ENCODE results near the gene MTCL1. TPM values are rescaled to one million over a fixed set of nuclear protein-coding genes. Genes with fewer than 3 reads are reported as not detected.

MTCL1 gene
- total and polyA plus RNA-seq, 12 donors, result 0.43 to 12.5 (median 2.1) TPM

DNA sequence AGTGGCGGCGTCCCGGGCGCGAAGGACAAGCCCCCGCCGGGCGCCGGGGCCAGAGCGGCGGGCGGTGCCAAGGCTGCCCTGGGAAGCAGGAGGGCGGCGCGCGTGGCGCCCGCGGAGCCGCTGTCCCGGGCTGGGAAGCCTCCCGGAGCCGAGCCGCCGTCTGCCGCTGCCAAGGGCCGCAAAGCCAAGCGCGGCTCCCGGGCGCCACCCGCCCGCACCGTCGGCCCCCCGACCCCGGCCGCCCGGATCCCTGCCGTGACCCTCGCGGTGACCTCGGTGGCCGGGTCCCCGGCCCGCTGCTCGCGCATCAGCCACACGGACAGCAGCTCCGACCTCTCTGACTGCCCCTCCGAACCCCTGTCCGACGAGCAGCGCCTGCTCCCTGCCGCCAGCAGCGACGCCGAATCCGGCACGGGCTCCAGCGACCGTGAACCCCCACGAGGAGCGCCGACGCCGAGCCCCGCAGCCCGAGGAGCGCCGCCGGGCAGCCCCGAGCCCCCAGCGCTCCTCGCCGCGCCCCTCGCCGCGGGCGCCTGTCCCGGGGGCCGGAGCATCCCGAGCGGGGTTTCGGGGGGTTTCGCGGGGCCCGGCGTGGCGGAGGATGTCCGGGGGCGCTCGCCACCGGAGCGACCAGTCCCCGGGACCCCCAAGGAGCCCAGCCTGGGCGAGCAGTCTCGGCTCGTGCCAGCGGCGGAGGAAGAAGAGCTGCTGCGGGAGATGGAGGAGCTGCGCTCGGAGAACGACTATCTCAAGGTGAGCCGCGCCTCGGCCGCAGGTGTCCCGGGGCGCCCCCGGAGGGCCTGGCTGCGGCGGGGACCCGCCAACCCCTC is 820 bp downstream of the MTCL1 start:
- no peaks in the 10 kb centered on the region for H3K9me3 ChIP-seq (replicated peaks in 1 of 3)
- intact Hi-C loops (cut with DNase I), result loop anchor here in 1 of 2 donors (10.0 kb wide), 1 partner anchor 349 kb away; no protein-coding TSS in a partner anchor
- H3K4me3 ChIP-seq, result peak overlapping the region in 2 of 4 donors; percentile 16 to 83
- peak overlapping the region in 2 of 5 donors; percentile 57 to 77 for H3K27ac ChIP-seq
- no peak for TF ChIP-seq CTCF (IDR thresholded peaks at IDR 0.05)
- TF ChIP-seq POLR2A (IDR thresholded peaks at IDR 0.05), result no peak
- H3K36me3 ChIP-seq (replicated peaks in 1 of 2), result no peaks in the 10 kb centered on the region
- peak in 2 of 7 donors; percentile 16 to 25 for DNase-seq
- peaks cover 7% of the 10 kb centered on the region for H3K27me3 ChIP-seq
- H3K4me1 ChIP-seq (replicated peaks in 1 of 2), result peaks cover 9 to 18% of the 10 kb centered on the region in 2 donors
- 0 to 1% (median 0%) methylated on average over 2 to 116 of the region's 116 CpGs for WGBS, 4 donors

DNA sequence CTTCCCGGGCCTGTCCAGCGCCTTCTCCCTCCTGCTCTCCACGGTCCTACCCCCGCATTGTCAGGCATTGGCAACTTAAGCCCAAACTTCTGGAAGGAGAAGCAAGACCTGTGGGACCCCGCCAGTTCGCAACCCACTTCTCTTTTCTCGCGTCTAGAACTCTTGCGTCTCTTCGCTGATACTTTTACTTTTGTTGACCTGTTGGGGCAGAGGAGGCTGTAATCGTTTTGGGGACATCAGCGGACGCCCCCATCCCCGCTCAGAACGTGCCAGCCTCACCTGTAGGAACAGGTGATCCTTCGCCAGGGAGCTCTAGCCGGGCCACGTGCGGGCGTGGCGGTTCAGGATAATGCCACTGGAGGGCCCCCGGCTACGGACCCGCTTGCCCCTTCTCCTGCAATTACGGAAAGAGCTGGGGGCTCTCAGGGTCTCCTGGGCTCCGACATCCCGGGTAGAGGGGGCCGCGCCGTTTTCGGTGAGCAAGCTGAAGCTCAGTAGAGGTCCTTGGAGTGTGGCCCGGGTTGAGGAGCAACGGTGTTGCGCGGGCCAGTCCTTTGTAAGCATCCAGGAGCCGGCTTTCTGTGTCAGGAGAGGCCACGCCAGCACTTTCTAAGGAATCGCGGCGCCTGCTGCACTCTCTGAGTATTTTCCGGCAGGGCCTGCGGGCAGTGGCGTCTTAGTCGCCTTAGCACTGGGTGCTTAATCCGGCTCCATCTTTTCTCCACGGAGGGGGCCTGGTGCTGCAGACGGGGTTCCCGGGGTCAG is 1.6 kb downstream of the MTCL1 start:
- TF ChIP-seq POLR2A (IDR thresholded peaks at IDR 0.05) (no peak), CTCF (IDR thresholded peaks at IDR 0.05) (peak in 1 of 6 experiments; percentile 13)
- Histone ChIP-seq H3K27ac (peak overlapping the region in 1 of 5 donors; percentile 57), H3K4me1 (replicated peaks in 1 of 2) (peaks cover 9 to 18% of the 10 kb centered on the region in 2 donors), H3K27me3 (peaks cover 7% of the 10 kb centered on the region), H3K36me3 (replicated peaks in 1 of 2) (no peaks in the 10 kb centered on the region), H3K4me3 (peak overlapping the region in 1 of 4 donors; percentile 83), H3K9me3 (replicated peaks in 1 of 3) (no peaks in the 10 kb centered on the region)
- intact Hi-C loops (cut with DNase I), result loop anchor here in 1 of 2 donors (10.0 kb wide), 1 partner anchor 348 kb away; no protein-coding TSS in a partner anchor
- DNase-seq, result peak in 1 of 7 donors; percentile 77
- WGBS, 4 donors, result 10 to 23% (median 17%) methylated on average over 32 to 48 of the region's 48 CpGs

- intact Hi-C loops (cut with DNase I), result loop anchor here in 1 of 2 donors (10.0 kb wide), 1 partner anchor 347 kb away; no protein-coding TSS in a partner anchor
Measured at GRCh38 chr18:8707556-8708300, 2.4 kb downstream of the MTCL1 start.

More at GRCh38 chr18:8707556-8708300, 2.4 kb downstream of the MTCL1 start:
- no peaks in the 10 kb centered on the region for H3K36me3 ChIP-seq (replicated peaks in 1 of 2)
- H3K4me3 ChIP-seq, result no peak overlapping the region
- H3K4me1 ChIP-seq (replicated peaks in 1 of 2), result peaks cover 9 to 18% of the 10 kb centered on the region in 2 donors
- no peaks in the 10 kb centered on the region for H3K9me3 ChIP-seq (replicated peaks in 1 of 3)
- peaks cover 7% of the 10 kb centered on the region for H3K27me3 ChIP-seq
- no peak for DNase-seq
- TF ChIP-seq POLR2A (IDR thresholded peaks at IDR 0.05), result no peak
- no peak for TF ChIP-seq CTCF (IDR thresholded peaks at IDR 0.05)
- peak overlapping the region in 1 of 5 donors; percentile 57 for H3K27ac ChIP-seq
- WGBS, 4 donors, result 64 to 75% (median 69%) methylated on average over 4 of the region's 4 CpGs

Data from adrenal gland (tissue), 12 donors.